Thyroid gland (tissue), 4 donors: ENCODE results near the gene BTBD9.

Experiments used
- POLR2A ChIP-seq, 2 donors: fragments of 450-650 bp; IDR thresholded peaks; one replicate each; pipeline ENCODE4 v1.6.1; 2017; ENCODE audit warnings: antibody characterized with exemption in 2 of 2, mild to moderate bottlenecking in 2 of 2, moderate library complexity in 1 of 2
- TF ChIP-seq, protein P1 (sequence below), 6 experiments: fragments of 200-600 bp in 3 of 6; fragments of 450-650 bp in 3 of 6; sonication (generic) in 3 of 6; IDR thresholded peaks; one replicate each; pipeline ENCODE4 v1.5.1; 2016 to 2019; ENCODE audit warnings: antibody characterized with exemption in 6 of 6, mild to moderate bottlenecking in 2 of 6, inconsistent platforms in 1 of 6, moderate library complexity in 1 of 6

- TF ChIP-seq, protein P1, sequence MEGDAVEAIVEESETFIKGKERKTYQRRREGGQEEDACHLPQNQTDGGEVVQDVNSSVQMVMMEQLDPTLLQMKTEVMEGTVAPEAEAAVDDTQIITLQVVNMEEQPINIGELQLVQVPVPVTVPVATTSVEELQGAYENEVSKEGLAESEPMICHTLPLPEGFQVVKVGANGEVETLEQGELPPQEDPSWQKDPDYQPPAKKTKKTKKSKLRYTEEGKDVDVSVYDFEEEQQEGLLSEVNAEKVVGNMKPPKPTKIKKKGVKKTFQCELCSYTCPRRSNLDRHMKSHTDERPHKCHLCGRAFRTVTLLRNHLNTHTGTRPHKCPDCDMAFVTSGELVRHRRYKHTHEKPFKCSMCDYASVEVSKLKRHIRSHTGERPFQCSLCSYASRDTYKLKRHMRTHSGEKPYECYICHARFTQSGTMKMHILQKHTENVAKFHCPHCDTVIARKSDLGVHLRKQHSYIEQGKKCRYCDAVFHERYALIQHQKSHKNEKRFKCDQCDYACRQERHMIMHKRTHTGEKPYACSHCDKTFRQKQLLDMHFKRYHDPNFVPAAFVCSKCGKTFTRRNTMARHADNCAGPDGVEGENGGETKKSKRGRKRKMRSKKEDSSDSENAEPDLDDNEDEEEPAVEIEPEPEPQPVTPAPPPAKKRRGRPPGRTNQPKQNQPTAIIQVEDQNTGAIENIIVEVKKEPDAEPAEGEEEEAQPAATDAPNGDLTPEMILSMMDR (IDR thresholded peaks at IDR 0.05): no peak
- TF ChIP-seq POLR2A (IDR thresholded peaks at IDR 0.05): no peak
Observed at GRCh38 chr6:38233161-38233791, 406.5 kb downstream of the BTBD9 start.
